ENCODE measurements around the gene KCNT1. TPM values are rescaled to one million over a fixed set of nuclear protein-coding genes. Genes with fewer than 3 reads are reported as not detected.

Gene KCNT1
- polyA plus RNA-seq, 1 donor = 0.25 TPM

DNA sequence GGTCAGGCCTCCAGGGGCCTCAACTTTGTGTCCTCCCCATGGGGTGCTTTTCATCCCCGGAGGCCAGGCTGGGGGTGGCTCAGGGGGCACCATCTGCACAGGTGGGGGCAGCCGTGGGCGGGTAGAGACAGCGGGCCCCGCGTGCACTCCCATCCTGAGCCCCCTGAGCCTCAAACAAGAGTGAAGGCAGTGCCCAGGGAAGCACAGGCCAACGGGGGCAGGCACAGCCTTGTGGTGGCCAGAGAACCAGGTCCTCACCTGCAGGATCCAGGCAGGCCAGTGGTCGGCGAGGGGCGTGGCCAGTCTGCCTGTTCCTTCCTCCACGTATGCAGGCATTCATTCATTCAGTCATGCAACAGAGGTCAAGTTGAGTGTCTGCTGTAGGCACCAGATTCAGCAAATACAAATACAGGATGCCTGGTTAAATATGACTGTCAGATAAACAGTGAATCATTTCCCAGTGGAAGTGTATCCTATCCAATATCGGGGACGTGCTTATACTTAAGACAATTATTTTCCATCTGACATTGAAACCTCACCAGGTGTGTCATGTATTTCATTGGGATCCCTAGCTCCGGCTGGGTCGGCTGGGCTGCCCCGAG lies 22.3 kb downstream of the KCNT1 start:
- WGBS (ENCODE audit: insufficient coverage, low lambda C conversion rate) = no CpG with 5 or more reads among the region's 16 CpGs
- H3K9me3 ChIP-seq (ENCODE audit: control insufficient read depth, low read depth, low read length) = no peaks in the 10 kb centered on the region
- no peaks in the 10 kb centered on the region for H3K4me1 ChIP-seq (ENCODE audit: control insufficient read depth, insufficient read depth, low read length)
- no peak for DNase-seq
- no peak overlapping the region for H3K27ac ChIP-seq (ENCODE audit: low read length)
- H3K36me3 ChIP-seq (ENCODE audit: control insufficient read depth, insufficient read depth, low read length) = no peaks in the 10 kb centered on the region
- no peak overlapping the region for H3K4me3 ChIP-seq (ENCODE audit: low read length)
- H3K27me3 ChIP-seq (ENCODE audit: control insufficient read depth, insufficient read depth, low read length) = no peaks in the 10 kb centered on the region

DNA sequence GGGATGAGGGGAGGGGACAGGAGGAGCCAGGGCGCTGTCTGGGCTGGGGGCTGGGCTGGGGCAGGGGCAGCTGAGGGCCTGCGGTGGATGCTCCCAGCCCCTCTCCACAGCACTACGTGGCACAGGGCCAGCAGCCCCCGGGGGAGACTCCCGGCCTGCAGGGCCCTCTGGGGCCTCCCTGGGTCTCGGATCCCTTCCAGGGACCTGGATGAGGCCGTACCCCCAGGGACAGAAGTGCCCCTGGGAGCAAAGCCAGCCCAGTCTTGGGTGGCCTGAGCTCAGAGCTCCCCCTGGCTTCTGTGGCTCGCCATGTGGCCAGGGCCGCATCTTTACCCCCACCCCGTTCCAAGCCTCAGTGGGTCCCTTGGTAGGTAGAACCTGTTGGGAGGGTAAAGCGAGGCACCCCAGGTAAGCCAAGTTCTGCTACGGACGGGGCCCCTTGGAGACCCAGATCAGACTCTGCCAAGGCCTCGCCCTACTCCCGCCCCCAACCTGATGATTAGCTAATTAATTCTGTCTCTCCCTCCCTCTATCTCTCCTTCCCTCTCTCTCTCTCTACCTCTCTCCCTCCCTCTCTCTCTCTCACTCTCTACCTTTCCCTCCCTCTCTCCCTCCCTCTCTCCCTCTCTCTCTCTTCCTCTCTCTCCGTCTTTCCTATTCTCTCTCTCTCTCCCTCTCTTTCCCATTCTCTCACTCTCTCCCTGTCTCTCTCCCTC lies 24.3 kb downstream of the KCNT1 start:
- DNase-seq = no peak
- H3K27ac ChIP-seq (ENCODE audit: low read length) = no peak overlapping the region
- H3K9me3 ChIP-seq (ENCODE audit: control insufficient read depth, low read depth, low read length) = no peaks in the 10 kb centered on the region
- no peaks in the 10 kb centered on the region for H3K27me3 ChIP-seq (ENCODE audit: control insufficient read depth, insufficient read depth, low read length)
- H3K4me1 ChIP-seq (ENCODE audit: control insufficient read depth, insufficient read depth, low read length) = no peaks in the 10 kb centered on the region
- 73% methylated on average over 2 of the region's 16 CpGs for WGBS (ENCODE audit: insufficient coverage, low lambda C conversion rate)
- no peaks in the 10 kb centered on the region for H3K36me3 ChIP-seq (ENCODE audit: control insufficient read depth, insufficient read depth, low read length)
- no peak overlapping the region for H3K4me3 ChIP-seq (ENCODE audit: low read length)

DNA sequence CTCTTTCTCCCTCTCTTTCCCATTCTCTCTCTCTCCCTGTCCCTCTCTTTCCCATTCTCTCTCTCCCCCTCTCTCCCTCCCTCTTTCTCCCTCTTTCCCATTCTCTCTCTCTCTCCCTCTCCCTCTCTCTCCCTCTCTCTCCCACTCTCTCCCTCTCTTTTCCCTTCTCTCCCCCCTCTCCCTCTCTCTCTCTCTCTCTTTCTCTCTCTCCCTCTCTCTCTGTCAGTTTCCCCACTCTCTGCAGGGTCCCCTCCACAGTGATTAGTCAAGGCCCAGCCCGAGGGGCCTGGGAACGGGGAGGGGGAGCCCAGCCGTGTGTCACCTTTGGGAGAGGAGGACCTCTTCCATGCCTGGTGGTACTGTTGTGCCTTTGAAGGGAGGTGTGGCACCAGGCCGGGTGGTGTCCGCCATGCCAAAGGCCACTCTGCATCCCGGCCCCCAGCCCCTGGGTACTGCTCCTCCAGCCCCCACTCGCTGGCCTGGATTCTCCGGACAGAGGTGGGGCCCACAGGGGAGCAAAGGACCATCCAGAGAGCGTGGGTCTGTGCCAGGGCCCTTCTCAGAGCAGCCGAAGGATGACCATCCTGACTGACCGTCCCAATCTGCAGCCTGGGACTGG lies 25.4 kb downstream of the KCNT1 start:
- H3K9me3 ChIP-seq (ENCODE audit: control insufficient read depth, low read depth, low read length) = no peaks in the 10 kb centered on the region
- no CpG with 5 or more reads among the region's 11 CpGs for WGBS (ENCODE audit: insufficient coverage, low lambda C conversion rate)

DNA sequence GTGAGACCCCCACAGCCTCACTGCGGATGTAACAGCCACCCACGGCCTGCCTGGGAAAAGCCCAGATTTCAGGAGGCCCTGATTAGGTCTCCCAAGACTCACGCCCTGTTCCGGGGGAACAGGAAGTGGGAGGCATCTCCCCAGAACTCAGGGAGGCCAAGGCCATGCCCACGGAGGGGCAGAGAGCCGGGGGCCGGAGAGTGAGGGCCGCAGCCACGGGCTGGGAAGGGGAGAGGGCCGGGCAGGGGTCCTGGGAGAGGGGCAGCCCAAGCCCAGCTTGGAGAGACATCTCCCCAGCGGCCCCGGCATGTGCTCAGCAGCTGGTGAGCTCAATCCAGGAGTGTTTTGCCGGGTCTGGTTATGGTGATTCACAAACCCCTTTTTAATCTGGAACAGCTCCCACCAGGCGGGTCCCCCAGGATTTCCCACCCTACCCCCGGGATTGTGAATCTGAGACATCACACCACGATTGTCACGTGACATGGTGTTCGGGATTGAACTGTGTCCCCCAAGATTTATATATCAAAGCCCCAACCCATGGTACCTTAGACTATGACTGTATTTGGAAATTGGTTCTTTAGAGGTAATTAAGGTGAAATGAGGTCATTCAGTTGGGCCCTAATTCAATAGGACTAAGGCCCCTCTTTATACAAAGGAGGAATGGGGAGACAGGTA lies 26.6 kb downstream of the KCNT1 start:
- Histone ChIP-seq H3K27ac (ENCODE audit: low read length) (no peak overlapping the region), H3K4me3 (ENCODE audit: low read length) (no peak overlapping the region), H3K9me3 (ENCODE audit: control insufficient read depth, low read depth, low read length) (no peaks in the 10 kb centered on the region), H3K27me3 (ENCODE audit: control insufficient read depth, insufficient read depth, low read length) (no peaks in the 10 kb centered on the region), H3K36me3 (ENCODE audit: control insufficient read depth, insufficient read depth, low read length) (no peaks in the 10 kb centered on the region), H3K4me1 (ENCODE audit: control insufficient read depth, insufficient read depth, low read length) (no peaks in the 10 kb centered on the region)
- DNase-seq = no peak
- WGBS (ENCODE audit: insufficient coverage, low lambda C conversion rate) = no CpG with 5 or more reads among the region's 18 CpGs

More for the DNA sequence above, 25.4 kb downstream of the KCNT1 start:
- no peak for DNase-seq
- Histone ChIP-seq H3K36me3 (ENCODE audit: control insufficient read depth, insufficient read depth, low read length) (no peaks in the 10 kb centered on the region), H3K27ac (ENCODE audit: low read length) (no peak overlapping the region), H3K4me3 (ENCODE audit: low read length) (no peak overlapping the region), H3K27me3 (ENCODE audit: control insufficient read depth, insufficient read depth, low read length) (no peaks in the 10 kb centered on the region), H3K4me1 (ENCODE audit: control insufficient read depth, insufficient read depth, low read length) (no peaks in the 10 kb centered on the region)

DNA sequence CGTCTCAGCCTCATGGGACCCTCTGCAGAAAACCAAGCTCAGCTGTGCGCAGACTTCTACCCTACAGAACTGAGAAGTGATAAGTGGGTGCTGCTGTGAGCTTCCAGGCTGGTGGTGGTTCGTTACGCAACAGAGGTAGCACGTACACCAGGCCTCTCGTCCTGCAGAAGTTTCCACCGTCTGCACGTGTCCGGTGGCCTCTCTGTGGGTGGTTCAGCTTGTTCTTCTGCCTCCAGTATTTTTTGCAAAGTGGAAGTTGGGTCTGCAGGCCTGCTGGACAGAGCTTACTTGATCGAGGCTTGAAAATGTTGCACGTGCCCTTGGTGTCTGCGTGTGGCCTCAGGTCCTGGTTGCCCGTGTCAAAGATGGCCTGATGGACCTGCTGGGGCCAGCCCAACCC lies 27.5 kb downstream of the KCNT1 start:
- Histone ChIP-seq H3K9me3 (ENCODE audit: control insufficient read depth, low read depth, low read length) (peaks cover under 1% of the 10 kb centered on the region), H3K27ac (ENCODE audit: low read length) (no peak overlapping the region), H3K4me1 (ENCODE audit: control insufficient read depth, insufficient read depth, low read length) (no peaks in the 10 kb centered on the region), H3K36me3 (ENCODE audit: control insufficient read depth, insufficient read depth, low read length) (no peaks in the 10 kb centered on the region), H3K4me3 (ENCODE audit: low read length) (no peak overlapping the region), H3K27me3 (ENCODE audit: control insufficient read depth, insufficient read depth, low read length) (no peaks in the 10 kb centered on the region)
- DNase-seq = no peak
- WGBS (ENCODE audit: insufficient coverage, low lambda C conversion rate) = no CpG with 5 or more reads among the region's 13 CpGs

DNA sequence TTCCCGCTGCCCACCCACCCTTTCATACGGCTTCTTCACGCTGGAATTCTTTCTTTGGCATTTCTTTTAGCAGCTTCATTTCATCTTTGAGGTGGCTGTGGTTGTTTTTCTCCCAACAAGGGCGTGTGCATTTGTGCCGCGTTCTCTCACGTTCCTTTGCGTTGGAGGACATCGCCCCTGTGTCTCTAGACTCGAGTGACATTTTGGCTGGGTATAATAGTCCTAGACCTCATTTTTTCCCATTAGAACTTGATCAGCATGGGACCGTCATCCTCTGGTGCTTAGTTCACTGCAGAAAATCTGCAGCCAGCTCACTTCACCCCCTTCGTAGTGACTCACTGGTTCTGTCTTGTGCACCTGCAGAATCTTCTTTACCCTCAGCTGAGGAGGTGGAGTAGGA lies 29.5 kb downstream of the KCNT1 start:
- WGBS (ENCODE audit: insufficient coverage, low lambda C conversion rate) = 100% methylated on average over 1 of the region's 12 CpGs
- no peak for DNase-seq
- no peaks in the 10 kb centered on the region for H3K36me3 ChIP-seq (ENCODE audit: control insufficient read depth, insufficient read depth, low read length)
- H3K4me3 ChIP-seq (ENCODE audit: low read length) = no peak overlapping the region
- H3K4me1 ChIP-seq (ENCODE audit: control insufficient read depth, insufficient read depth, low read length) = no peaks in the 10 kb centered on the region
- H3K27ac ChIP-seq (ENCODE audit: low read length) = no peak overlapping the region
- peaks cover 10% of the 10 kb centered on the region for H3K27me3 ChIP-seq (ENCODE audit: control insufficient read depth, insufficient read depth, low read length)
- peaks cover 4% of the 10 kb centered on the region for H3K9me3 ChIP-seq (ENCODE audit: control insufficient read depth, low read depth, low read length)

DNA sequence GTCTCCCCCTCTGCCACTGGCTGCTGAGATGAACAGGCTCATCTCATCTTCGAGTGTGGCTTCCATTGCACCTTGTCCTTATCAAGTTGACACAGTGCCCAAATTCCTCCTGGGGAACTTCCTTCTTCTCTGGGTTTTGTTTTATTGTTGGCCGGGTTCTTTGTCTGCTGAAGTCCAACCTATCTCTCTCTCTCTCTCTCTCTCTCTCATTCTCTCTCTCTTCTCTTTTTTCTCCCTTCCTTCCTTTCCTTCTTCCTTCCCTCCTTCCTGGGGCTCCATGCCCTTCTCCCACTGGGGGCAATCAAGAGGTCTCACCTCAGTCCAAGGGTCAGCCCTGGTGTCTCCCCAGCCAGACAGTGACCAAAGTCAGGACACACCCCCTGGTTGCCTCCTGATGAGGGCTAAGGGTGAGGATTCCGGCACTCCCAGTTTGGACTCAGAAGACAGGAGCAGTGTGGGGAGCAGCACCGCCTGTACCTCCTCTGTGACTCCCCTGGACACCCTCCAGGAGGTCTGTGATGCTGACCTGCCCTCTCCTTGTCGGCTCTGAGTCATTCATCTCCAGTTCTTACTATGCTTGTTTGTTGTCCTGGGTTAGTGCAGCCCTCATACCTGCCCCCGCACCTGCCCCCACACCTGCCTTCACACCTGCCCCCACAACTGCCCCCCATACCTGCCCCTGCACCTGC lies 30.7 kb downstream of the KCNT1 start:
- Histone ChIP-seq H3K4me1 (ENCODE audit: control insufficient read depth, insufficient read depth, low read length) (no peaks in the 10 kb centered on the region), H3K27ac (ENCODE audit: low read length) (no peak overlapping the region), H3K27me3 (ENCODE audit: control insufficient read depth, insufficient read depth, low read length) (peaks cover 21% of the 10 kb centered on the region), H3K36me3 (ENCODE audit: control insufficient read depth, insufficient read depth, low read length) (no peaks in the 10 kb centered on the region), H3K9me3 (ENCODE audit: control insufficient read depth, low read depth, low read length) (peaks cover 4% of the 10 kb centered on the region), H3K4me3 (ENCODE audit: low read length) (no peak overlapping the region)
- DNase-seq = no peak
- WGBS (ENCODE audit: insufficient coverage, low lambda C conversion rate) = 55% methylated on average over 2 of the region's 6 CpGs

DNA sequence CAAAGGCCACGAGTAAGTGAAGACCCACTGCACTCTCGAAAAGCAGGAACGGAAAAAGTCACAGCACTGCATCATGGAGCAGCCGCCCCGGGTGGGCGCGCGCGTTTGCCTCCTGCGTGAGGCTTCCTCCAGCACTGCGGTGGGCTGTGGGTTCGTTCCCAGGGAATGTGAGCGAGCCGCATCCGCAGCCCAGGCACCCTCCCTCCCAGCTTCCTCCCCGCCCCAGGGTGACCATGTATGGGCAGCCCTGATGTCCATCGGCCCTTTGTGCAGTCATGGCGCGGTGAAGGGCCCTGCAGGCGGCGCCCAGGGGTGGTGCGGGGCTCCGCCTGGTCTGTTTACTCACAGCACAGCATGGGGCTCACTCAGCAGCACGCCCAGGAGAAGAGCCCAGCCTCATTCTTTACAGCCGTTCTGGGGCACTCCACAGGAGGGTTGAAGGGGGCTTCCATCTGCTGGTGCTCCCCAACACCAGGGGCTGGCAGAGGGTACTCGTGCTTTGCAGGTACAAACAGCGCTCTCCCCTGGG lies 32.7 kb downstream of the KCNT1 start:
- no CpG with 5 or more reads among the region's 27 CpGs for WGBS (ENCODE audit: insufficient coverage, low lambda C conversion rate)
- H3K9me3 ChIP-seq (ENCODE audit: control insufficient read depth, low read depth, low read length) = peaks cover 4% of the 10 kb centered on the region
- no peak overlapping the region for H3K4me3 ChIP-seq (ENCODE audit: low read length)
- no peak for DNase-seq
- no peaks in the 10 kb centered on the region for H3K36me3 ChIP-seq (ENCODE audit: control insufficient read depth, insufficient read depth, low read length)
- H3K4me1 ChIP-seq (ENCODE audit: control insufficient read depth, insufficient read depth, low read length) = no peaks in the 10 kb centered on the region
- H3K27me3 ChIP-seq (ENCODE audit: control insufficient read depth, insufficient read depth, low read length) = peaks cover 28% of the 10 kb centered on the region
- no peak overlapping the region for H3K27ac ChIP-seq (ENCODE audit: low read length)

DNA sequence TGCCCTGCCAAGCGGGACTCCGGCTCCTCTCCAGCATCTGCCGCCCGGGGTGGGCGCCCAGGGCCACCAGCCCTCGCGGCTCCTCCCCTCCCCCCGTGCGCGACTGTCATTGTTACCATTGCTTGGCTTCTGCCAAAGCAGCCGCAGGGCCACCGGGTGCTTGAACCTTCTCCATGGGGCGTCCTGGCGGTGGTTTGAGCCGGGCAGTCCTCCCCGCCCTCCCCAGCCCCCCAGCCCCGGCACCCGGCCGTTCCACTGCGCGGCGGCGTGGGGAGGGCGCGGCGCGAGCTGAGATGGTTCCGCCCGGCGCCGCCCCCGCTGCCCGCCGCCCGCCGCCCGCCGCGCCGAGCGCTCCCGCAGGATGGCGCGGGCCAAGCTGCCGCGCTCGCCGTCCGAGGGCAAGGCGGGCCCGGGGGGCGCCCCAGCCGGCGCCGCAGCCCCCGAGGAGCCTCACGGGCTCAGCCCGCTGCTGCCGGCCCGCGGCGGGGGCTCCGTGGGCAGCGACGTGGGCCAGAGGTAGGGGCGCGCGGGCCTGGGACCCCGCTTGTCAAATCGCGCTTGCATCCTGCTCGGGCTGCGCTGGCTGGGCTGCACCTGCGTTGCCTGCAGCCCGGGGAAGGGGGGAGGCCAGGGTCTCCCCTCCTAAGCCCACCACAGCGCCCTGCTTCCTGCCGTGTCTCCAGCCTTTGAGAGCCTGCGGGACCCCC lies 34.4 kb downstream of the KCNT1 start:
- no peak overlapping the region for H3K4me3 ChIP-seq (ENCODE audit: low read length)
- no peak for DNase-seq
- H3K4me1 ChIP-seq (ENCODE audit: control insufficient read depth, insufficient read depth, low read length) = no peaks in the 10 kb centered on the region
- peaks cover 4% of the 10 kb centered on the region for H3K9me3 ChIP-seq (ENCODE audit: control insufficient read depth, low read depth, low read length)
- no peaks in the 10 kb centered on the region for H3K36me3 ChIP-seq (ENCODE audit: control insufficient read depth, insufficient read depth, low read length)
- WGBS (ENCODE audit: insufficient coverage, low lambda C conversion rate) = no CpG with 5 or more reads among the region's 78 CpGs
- H3K27me3 ChIP-seq (ENCODE audit: control insufficient read depth, insufficient read depth, low read length) = peaks cover 28% of the 10 kb centered on the region
- H3K27ac ChIP-seq (ENCODE audit: low read length) = no peak overlapping the region
